H1 (cell line): ENCODE measurements around the gene SERPINH1. TPM values are rescaled to one million over a fixed set of nuclear protein-coding genes. Genes with fewer than 3 reads are reported as not detected.

ENCODE experiments used
- CTCF ChIA-PET: fragments of 300-600 bp; sonication (Branson Sonifier 250); formaldehyde crosslinking; loops from one replicate; lab custom pipeline; 2021; ENCODE audit not compliant: partially characterized antibody; lab: Charles Lee
- POLR2A ChIA-PET: fragments of 300-600 bp; sonication (Branson Sonifier 250); formaldehyde crosslinking; loops from one replicate; lab custom pipeline; 2021; ENCODE audit warnings: inconsistent platforms; ENCODE audit not compliant: partially characterized antibody; lab: Charles Lee
- DNase-seq, 2 experiments: peaks; one replicate each; pipeline versions ENCODE4 v3.0.0 to v3.0.0-alpha.2; 2010 to 2022; ENCODE audit warnings: low spot score in 2 of 2, low read depth in 1 of 2, mixed read lengths in 1 of 2
- FAIRE-seq: peaks from 2 replicates; lab custom pipeline; 2011; peaks lifted over from hg19 to GRCh38; lab: Jason Lieb, UNC
- H2AFZ ChIP-seq: 2 replicates; pipeline ENCODE4 v1.8.1; 2012; ENCODE audit warnings: low read length, inconsistent platforms
- H2AK5ac ChIP-seq: 2 replicates; pipeline ENCODE4 v1.6.1; 2013; ENCODE audit warnings: low read depth, low read length
- H2BK120ac ChIP-seq: replicated peaks from 2 replicates; pipeline ENCODE3; 2013; ENCODE audit warnings: low read depth, low read length, inconsistent platforms
- H2BK12ac ChIP-seq: 2 replicates; pipeline ENCODE4 v1.6.1; 2013; ENCODE audit warnings: low read depth, low read length
- H2BK15ac ChIP-seq: 2 replicates; pipeline ENCODE4 v1.6.1; 2013; ENCODE audit warnings: low read length
- H2BK20ac ChIP-seq: 2 replicates; pipeline ENCODE4 v1.6.1; 2013; ENCODE audit warnings: low read length
- H2BK5ac ChIP-seq: 2 replicates; pipeline ENCODE4 v1.6.1; 2013; ENCODE audit warnings: low read depth, low read length
- H3K14ac ChIP-seq: 2 replicates; pipeline ENCODE4 v1.6.1; 2013; ENCODE audit warnings: inconsistent platforms; ENCODE audit not compliant: insufficient read length
- H3K18ac ChIP-seq: 2 replicates; pipeline ENCODE4 v1.6.1; 2013; ENCODE audit warnings: low read length; ENCODE audit errors: extremely low read depth
- H3K23ac ChIP-seq: 2 replicates; pipeline ENCODE4 v1.6.1; 2013; ENCODE audit warnings: inconsistent platforms; ENCODE audit not compliant: insufficient read length
- H3K23me2 ChIP-seq: 2 replicates; pipeline ENCODE4 v1.6.1; 2013; ENCODE audit warnings: low read depth, low read length
- H3K27ac ChIP-seq: 2 replicates; pipeline ENCODE4 v1.6.1; 2011; ENCODE audit warnings: low read depth, low read length, inconsistent platforms
- H3K27me3 ChIP-seq, 4 experiments: replicated peaks in 1 of 4; 1 replicate in 1 of 4; 2 replicates in 3 of 4; pipeline versions ENCODE4 v1.6.1 to v1.8.1; 2011 to 2013; ENCODE audit warnings: low read length in 3 of 4, mild to moderate bottlenecking in 3 of 4, inconsistent platforms in 2 of 4, mixed read lengths in 2 of 4, moderate library complexity in 1 of 4; ENCODE audit not compliant: control insufficient read depth in 3 of 4, insufficient read depth in 3 of 4; ENCODE audit errors: extremely low read depth in 1 of 4
- H3K36me3 ChIP-seq, 4 experiments: 2 replicates each; pipeline versions ENCODE4 v1.6.1 to v1.8.1; 2011 to 2013; ENCODE audit warnings: mild to moderate bottlenecking in 4 of 4, low read length in 3 of 4, moderate library complexity in 2 of 4, control low read depth in 1 of 4, inconsistent platforms in 1 of 4; ENCODE audit not compliant: insufficient read depth in 4 of 4, control insufficient read depth in 2 of 4
- H3K4ac ChIP-seq: replicated peaks from 2 replicates; pipeline ENCODE3; 2013; ENCODE audit warnings: low read length, low read depth, mixed read lengths, inconsistent platforms; ENCODE audit not compliant: insufficient read length
- H3K4me1 ChIP-seq, 4 experiments: replicated peaks in 1 of 4; 1 replicate in 1 of 4; 2 replicates in 3 of 4; pipeline versions ENCODE4 v1.6.1 to v1.8.1; 2011 to 2013; ENCODE audit warnings: low read length in 3 of 4, inconsistent platforms in 2 of 4, mixed read lengths in 1 of 4; ENCODE audit not compliant: insufficient read depth in 4 of 4, control insufficient read depth in 3 of 4
- H3K4me2 ChIP-seq, 2 experiments: 2 replicates each; pipeline versions ENCODE4 v1.6.1 to v1.8.1; 2011 to 2013; ENCODE audit warnings: low read depth in 2 of 2, low read length in 2 of 2, control low read depth in 1 of 2, inconsistent platforms in 1 of 2, mild to moderate bottlenecking in 1 of 2; ENCODE audit not compliant: insufficient read depth in 1 of 2
- H3K4me3 ChIP-seq, 4 experiments: fragments of 200-600, 300-600 bp in 1 of 4; sonication (generic), shearing (Covaris generic), sonication (Bioruptor Twin) in 1 of 4; 2 replicates each; pipeline versions ENCODE4 v1.5.1 to v1.8.1; 2011 to 2016; ENCODE audit warnings: low read length in 4 of 4, low read depth in 3 of 4, control low read depth in 2 of 4, inconsistent platforms in 2 of 4, mild to moderate bottlenecking in 2 of 4, mixed read lengths in 1 of 4, moderate library complexity in 1 of 4; ENCODE audit not compliant: insufficient read depth in 2 of 4; ENCODE audit errors: extremely low read depth in 1 of 4
- H3K56ac ChIP-seq: replicated peaks from 2 replicates; pipeline ENCODE3; 2013; ENCODE audit warnings: low read depth, mild to moderate bottlenecking, mixed read lengths, low read length, inconsistent platforms; ENCODE audit not compliant: insufficient read length
- H3K79me1 ChIP-seq: 2 replicates; pipeline ENCODE4 v1.6.1; 2013; ENCODE audit warnings: low read depth, low read length, control low read depth
- H3K79me2 ChIP-seq, 2 experiments: 2 replicates each; pipeline versions ENCODE4 v1.6.1 to v1.8.1; 2012 to 2013; ENCODE audit warnings: low read length in 2 of 2, mild to moderate bottlenecking in 2 of 2, inconsistent platforms in 1 of 2; ENCODE audit not compliant: insufficient read depth in 2 of 2, control insufficient read depth in 1 of 2
- H3K9ac ChIP-seq, 4 experiments: replicated peaks in 1 of 4; 1 replicate in 1 of 4; 2 replicates in 3 of 4; pipeline versions ENCODE4 v1.6.1 to v1.8.1; 2011 to 2013; ENCODE audit warnings: low read depth in 3 of 4, low read length in 3 of 4, control low read depth in 2 of 4, mild to moderate bottlenecking in 2 of 4, moderate library complexity in 2 of 4, inconsistent platforms in 1 of 4; ENCODE audit errors: extremely low read depth in 1 of 4
- H3K9me3 ChIP-seq, 2 experiments: 2 replicates each; pipeline versions ENCODE4 v1.6.1 to v1.8.1; 2012 to 2013; ENCODE audit warnings: mild to moderate bottlenecking in 2 of 2, moderate library complexity in 2 of 2, control low read depth in 1 of 2, inconsistent platforms in 1 of 2, low read depth in 1 of 2, low read length in 1 of 2, mixed read lengths in 1 of 2; ENCODE audit not compliant: insufficient read depth in 2 of 2
- H4K20me1 ChIP-seq, 2 experiments: replicated peaks in 1 of 2; 2 replicates each; pipeline versions ENCODE3 to v1.8.1; 2011 to 2013; ENCODE audit warnings: inconsistent platforms in 2 of 2, low read length in 2 of 2, mild to moderate bottlenecking in 1 of 2; ENCODE audit not compliant: insufficient read depth in 2 of 2, control insufficient read depth in 1 of 2
- H4K5ac ChIP-seq: 2 replicates; pipeline ENCODE4 v1.6.1; 2013; ENCODE audit warnings: low read length, low read depth, mixed read lengths, inconsistent platforms; ENCODE audit not compliant: insufficient read length
- H4K8ac ChIP-seq: 2 replicates; pipeline ENCODE4 v1.8.0; 2013; ENCODE audit warnings: mild to moderate bottlenecking, moderate library complexity, low read length, inconsistent platforms; ENCODE audit not compliant: insufficient read depth; ENCODE audit errors: extremely low read depth
- H4K91ac ChIP-seq: replicated peaks from 2 replicates; pipeline ENCODE3; 2013; ENCODE audit warnings: low read length, mixed read lengths, inconsistent platforms; ENCODE audit not compliant: insufficient read length
- CHD2 ChIP-seq: IDR thresholded peaks from 2 replicates; pipeline ENCODE4 v1.6.1; 2012; ENCODE audit warnings: low read length, improper control_type of control experiment
- EZH2 ChIP-seq: fragments of 200-600 bp; sonication (generic); IDR thresholded peaks from 2 replicates; pipeline ENCODE4 v1.7.1; 2012; ENCODE audit warnings: low read depth, mild to moderate bottlenecking, moderate library complexity, low read length, inconsistent platforms; ENCODE audit not compliant: severe bottlenecking
- GTF2F1 ChIP-seq: IDR thresholded peaks from 2 replicates; pipeline ENCODE4 v1.6.1; 2012; ENCODE audit warnings: low read depth, low read length, improper control_type of control experiment, borderline replicate concordance
- KDM1A ChIP-seq: fragments of 200-600, 300-600 bp; sonication (generic); IDR thresholded peaks from 2 replicates; pipeline ENCODE4 v1.7.1; 2016; ENCODE audit warnings: mild to moderate bottlenecking, low read length, borderline replicate concordance
- MAX ChIP-seq: IDR thresholded peaks from 2 replicates; pipeline ENCODE4 v1.6.1; 2012; ENCODE audit warnings: inconsistent platforms
- PHF8 ChIP-seq: fragments of 200-600 bp; sonication (generic); conservative IDR thresholded peaks from 2 replicates; pipeline ENCODE4 v1.7.1; 2012; ENCODE audit warnings: low read depth, mild to moderate bottlenecking, inconsistent platforms, low read length, moderate library complexity
- RFX5 ChIP-seq: IDR thresholded peaks from 2 replicates; pipeline ENCODE4 v1.6.1; 2011; ENCODE audit warnings: low read depth, low read length, improper control_type of control experiment, borderline replicate concordance
- SIRT6 ChIP-seq: IDR thresholded peaks from one replicate; pipeline ENCODE4 v1.7.1; 2012; ENCODE audit warnings: low read length, inconsistent platforms
- TBP ChIP-seq: IDR thresholded peaks from 2 replicates; pipeline ENCODE4 v1.6.1; 2011; ENCODE audit warnings: low read depth, low read length, improper control_type of control experiment
- TEAD4 ChIP-seq: IDR thresholded peaks from 2 replicates; pipeline ENCODE4 v1.6.1; 2012; ENCODE audit warnings: low read depth, low read length, inconsistent platforms, mixed read lengths
- USF2 ChIP-seq: IDR thresholded peaks from 2 replicates; pipeline ENCODE4 v1.6.1; 2011; ENCODE audit warnings: low read length, improper control_type of control experiment
- ZNF274 ChIP-seq: IDR thresholded peaks from 2 replicates; pipeline ENCODE4 v1.7.0; 2012; ENCODE audit warnings: low read length, borderline replicate concordance; ENCODE audit errors: extremely low read depth
- whole genome bisulfite sequencing, 2 experiments: shearing (Covaris generic) in 1 of 2; methylation state at CpG; one replicate each; pipeline versions ENCODE4 v1.1.6 to v1.1.7; 2013 to 2015; ENCODE audit warnings: low lambda C conversion rate in 2 of 2, mixed read lengths in 2 of 2, inconsistent platforms in 1 of 2, low coverage in 1 of 2, missing lambda C conversion rate in 1 of 2; ENCODE audit not compliant: insufficient replicate concordance in 2 of 2, insufficient coverage in 1 of 2, insufficient read length in 1 of 2; ENCODE audit errors: extremely low coverage in 1 of 2, missing lambda C conversion rate in 1 of 2; 5-methylcytosine and 5-hydroxymethylcytosine counted together
- polyA plus RNA-seq, 7 experiments: library from polyadenylated mRNA; depleted of rRNA in 3 of 7; stranded (reverse) in 5 of 7; unstranded in 2 of 7; fragments of >200 nt in 5 of 7; fragments of 200-250 nt in 2 of 7; gene quantifications; 1 replicate in 5 of 7; 2 replicates in 1 of 7; 4 replicates in 1 of 7; pipeline versions ENCODE4 v1.2.1 to v1.2.3, GENCODE V29; 2011 to 2013; ENCODE audit warnings: missing spikeins in 2 of 7, mixed read lengths in 2 of 7
- total RNA-seq: library from RNA; stranded (reverse); fragmentation: NEBNext Ultra II Directional; extraction: Animal tissue kit (Norgen Biotek cat#: 25700); gene quantifications from 2 replicates; pipeline ENCODE4 v1.2.1, GENCODE V29; 2021

The SERPINH1 gene
- total and polyA plus RNA-seq, 2 of the 8 experiments (the other 6 are each of a cell fraction or from before 2014, with no cell fraction given): 420 to 621 TPM

- no peak overlapping the region; the same call in 1 of the 2 replicates for H3K18ac ChIP-seq
- no peak overlapping the region for H2BK120ac ChIP-seq
- 0 out of 2 replicates have a peak, but pooled peaks cover 1% of the 10 kb centered on the region for H3K23me2 ChIP-seq
- H4K8ac ChIP-seq: no peak overlapping the region
- H3K9me3 ChIP-seq: no peaks in the 10 kb centered on the region
- H2BK15ac ChIP-seq: peak overlapping the region; percentile 29; the same call in 1 of the 2 replicates
- H2BK5ac ChIP-seq: no peak overlapping the region; the same call in 1 of the 2 replicates
- H3K4me1 ChIP-seq: peaks cover 0 to 5% (median under 1%) of the 10 kb centered on the region in 4 experiments; a peak in 1 of 7 replicates
- no peak overlapping the region for H3K4ac ChIP-seq
- CTCF ChIA-PET: interaction anchor here (0.8 to 27.2 kb wide), 39 partner anchors 9 to 254 kb away, joined by 3 to 603 read pairs (median 6); partner anchors contain the start of gene KLHL35
- DNase-seq (no peak), FAIRE-seq (no peak)
- H3K23ac ChIP-seq: no peak overlapping the region
- peak overlapping the region; percentile 25 for H4K91ac ChIP-seq
- H3K79me1 ChIP-seq: no peaks in the 10 kb centered on the region; the same call in 1 of the 2 replicates
- no peak overlapping the region for H3K4me3 ChIP-seq
- no peaks in the 10 kb centered on the region for H3K79me2 ChIP-seq
- H4K20me1 ChIP-seq: no peaks in the 10 kb centered on the region
- H2BK12ac ChIP-seq: peak overlapping the region; percentile 95
- no peak overlapping the region for H3K56ac ChIP-seq
- H3K36me3 ChIP-seq: no peaks in the 10 kb centered on the region
- H3K4me2 ChIP-seq: no peak overlapping the region
- H3K27ac ChIP-seq: no peak overlapping the region
- no peak overlapping the region for H4K5ac ChIP-seq
- H2AFZ ChIP-seq: no peak overlapping the region
- WGBS, 2 experiments: 84% methylated on average over 2 of the region's 4 CpGs; no CpG with 5 or more reads in 1 of the 2 experiments
- POLR2A ChIA-PET: interaction anchor here (0.7 to 2.5 kb wide), 10 partner anchors 9 to 131 kb away, joined by 3 to 16 read pairs (median 3); no protein-coding TSS in a partner anchor
- H3K27me3 ChIP-seq: peaks cover 0 to 4% (median 0%) of the 10 kb centered on the region in 4 experiments; a peak in 1 of 7 replicates
- no peak overlapping the region for H3K9ac ChIP-seq
- 0 out of 2 replicates have a peak overlapping the region, but pooled peaks have one; percentile 33 for H2AK5ac ChIP-seq
- no peak overlapping the region for H3K14ac ChIP-seq
- 0 out of 2 replicates have a peak overlapping the region, but pooled peaks have one; percentile 32 for H2BK20ac ChIP-seq
- TF ChIP-seq CHD2 (no peak), KDM1A (no peak), PHF8 (no peak), SIRT6 (no peak), ZNF274 (no peak), TEAD4 (no peak), GTF2F1 (no peak), EZH2 (no peak), RFX5 (no peak), TBP (no peak), MAX (no peak), USF2 (no peak)
Measured at GRCh38 chr11:75531325-75531724, 30.7 kb upstream of the SERPINH1 start.
